CD4-positive, alpha-beta T cell treated with Interleukin-21 for 1 hour (primary cell): Measurements from ENCODE around the gene CLTC.
A peak's percentile ranks its signal among the peaks of the same experiment; 100 is the strongest.
"Not testable (repeated sequence)": the region's sequence is repeated elsewhere in the genome, so short reads cannot be mapped to it uniquely, and the experiment has no call there.

Experiments
- DNase-seq: peaks from one replicate; pipeline ENCODE4 v3.0.0-alpha.2; 2020

Gene CLTC

DNA sequence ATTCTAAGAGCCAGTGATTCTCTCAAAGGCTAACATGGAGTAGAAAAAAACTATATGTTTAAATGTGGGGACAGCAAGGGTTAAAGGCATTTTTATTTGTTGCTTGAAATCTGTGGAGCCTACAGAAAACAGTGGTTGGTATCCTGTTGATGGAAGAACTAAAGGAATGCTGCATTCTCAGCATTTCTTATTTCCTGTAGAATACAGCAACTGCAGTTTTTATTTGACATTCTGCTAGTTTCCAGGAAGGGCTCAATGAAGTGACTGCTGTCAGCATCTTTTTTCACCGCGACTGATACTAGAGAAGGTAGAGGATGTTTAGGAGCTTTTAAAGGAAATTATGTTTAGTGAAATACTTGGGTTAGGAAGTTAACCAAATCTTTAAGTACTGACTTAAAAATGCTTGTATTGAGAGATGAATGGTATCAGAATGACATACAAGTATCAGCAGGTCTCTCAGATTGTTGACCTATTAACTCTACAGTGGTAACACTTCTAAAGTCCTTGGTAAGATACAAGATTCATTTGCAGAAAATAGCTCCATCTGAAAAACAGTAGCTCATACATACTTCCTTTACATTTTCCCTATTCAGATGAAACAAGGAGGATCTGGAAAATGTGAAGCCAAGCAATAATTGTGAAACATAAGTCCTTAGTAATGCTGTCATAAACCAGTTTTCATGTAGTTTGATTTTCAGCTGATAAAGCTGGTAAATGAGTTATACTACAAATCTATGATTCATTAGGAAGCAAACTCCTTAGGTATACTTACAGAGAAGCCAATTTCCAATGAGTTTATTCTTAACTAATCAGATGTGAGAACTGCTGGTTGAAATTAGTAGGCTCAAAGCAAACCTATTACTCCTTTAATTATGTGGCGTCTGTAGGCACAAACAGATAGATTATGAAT is 15.2 kb downstream of the CLTC start:
- DNase-seq = no peak

DNA sequence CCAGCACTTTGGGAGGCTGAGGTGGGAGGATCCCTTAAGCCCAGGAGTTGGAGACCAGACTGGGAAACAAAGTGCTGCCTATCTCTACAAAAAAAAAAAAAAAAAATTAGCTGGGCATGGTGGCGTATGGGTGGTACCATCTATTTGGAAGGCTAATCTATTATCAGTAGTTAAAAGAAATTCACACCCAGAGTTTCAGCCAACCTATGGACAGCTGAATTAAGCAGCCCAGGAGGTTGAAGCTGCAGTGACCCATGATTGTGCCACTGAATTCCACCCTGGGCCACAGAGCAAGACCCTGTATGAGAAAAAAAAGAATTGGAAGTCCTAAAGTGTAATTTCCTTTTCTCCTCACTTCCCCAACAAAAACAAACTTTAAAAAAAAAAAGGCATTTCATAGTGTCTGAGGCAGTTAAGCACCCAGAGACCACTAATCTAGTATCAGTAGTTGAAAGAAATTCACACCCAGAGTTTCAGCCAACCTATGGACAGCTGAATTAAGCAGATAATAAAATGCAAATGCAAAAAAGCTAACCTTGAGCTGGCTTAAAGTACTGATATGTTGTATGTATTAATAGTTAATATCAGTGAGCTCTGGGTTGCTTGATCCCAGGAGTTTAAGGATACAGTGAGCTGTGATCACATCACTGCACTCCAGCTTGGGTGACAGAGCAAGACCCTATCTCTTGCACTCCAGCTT is 18.1 kb downstream of the CLTC start:
- no peak for DNase-seq

DNA sequence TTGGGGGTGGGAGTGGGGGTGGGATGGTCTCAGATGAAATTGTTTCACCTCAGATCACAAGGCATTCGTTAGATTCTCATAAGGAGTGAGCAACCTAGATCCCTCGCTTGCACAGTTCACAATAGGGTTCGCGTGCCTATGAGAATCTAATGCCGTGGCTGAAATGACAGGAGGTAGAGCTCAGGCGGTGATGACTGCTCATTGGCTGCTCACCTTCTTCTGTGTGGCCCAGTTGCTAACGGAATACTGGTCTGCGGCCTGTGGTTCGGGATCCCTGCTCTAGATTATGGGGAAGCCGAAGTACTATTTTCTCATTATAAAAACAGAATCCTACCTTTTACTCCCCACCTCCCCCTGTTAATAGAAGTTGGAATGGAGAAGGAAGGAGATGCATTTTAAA is 18.9 kb downstream of the CLTC start:
- no peak for DNase-seq

DNA sequence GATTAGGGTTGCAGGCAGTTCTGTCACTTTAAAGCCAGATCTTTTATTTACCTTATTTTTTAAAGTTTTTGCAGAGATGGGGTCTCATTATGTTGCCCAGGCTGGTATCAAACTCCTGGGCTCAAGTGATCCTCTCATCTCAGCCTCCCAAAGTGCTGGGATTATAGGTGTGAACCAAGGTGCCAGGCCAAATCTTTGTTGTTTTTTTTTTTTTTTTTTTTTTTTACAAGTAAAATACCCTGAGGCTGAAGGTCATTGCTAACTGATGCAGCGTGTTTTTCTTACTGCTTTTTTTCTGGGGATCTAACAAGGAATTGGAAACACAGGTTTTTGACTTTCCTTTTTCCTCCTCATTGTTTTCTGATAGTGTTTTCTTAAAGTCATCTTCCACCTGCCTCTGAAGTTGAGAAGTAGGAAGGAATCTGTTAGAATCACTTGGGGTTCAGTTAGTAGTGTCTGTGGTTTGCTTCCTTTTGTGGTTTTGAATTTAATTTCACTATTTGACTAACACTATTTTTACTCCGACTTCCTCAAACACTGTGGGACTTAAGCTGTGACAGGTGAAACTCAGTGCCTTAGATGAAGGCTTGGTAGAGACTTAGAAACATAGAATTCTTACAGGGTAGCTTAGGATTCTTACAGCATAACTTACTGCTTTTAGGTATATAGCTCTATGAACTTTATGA is 22.2 kb downstream of the CLTC start:
- DNase-seq = peak; percentile 34

DNA sequence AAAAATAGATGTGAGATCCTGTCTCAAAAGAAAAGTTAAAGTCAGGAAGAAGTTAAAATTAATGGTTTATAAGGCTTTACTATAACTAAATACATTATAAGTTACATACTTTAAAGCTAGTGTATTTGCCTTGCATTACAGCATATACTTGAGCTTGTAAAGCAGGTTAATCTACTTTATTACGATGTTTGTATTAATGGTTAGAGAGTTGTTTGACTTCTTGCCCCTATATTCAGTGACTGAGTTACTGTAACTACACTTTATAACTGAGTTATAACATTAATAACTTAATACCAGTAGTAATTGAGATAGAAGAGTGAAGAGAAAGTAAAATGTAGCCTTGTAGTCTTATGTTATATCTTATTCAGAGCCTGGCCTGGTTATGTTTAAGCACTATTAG is 22.9 kb downstream of the CLTC start:
- no peak for DNase-seq

DNA sequence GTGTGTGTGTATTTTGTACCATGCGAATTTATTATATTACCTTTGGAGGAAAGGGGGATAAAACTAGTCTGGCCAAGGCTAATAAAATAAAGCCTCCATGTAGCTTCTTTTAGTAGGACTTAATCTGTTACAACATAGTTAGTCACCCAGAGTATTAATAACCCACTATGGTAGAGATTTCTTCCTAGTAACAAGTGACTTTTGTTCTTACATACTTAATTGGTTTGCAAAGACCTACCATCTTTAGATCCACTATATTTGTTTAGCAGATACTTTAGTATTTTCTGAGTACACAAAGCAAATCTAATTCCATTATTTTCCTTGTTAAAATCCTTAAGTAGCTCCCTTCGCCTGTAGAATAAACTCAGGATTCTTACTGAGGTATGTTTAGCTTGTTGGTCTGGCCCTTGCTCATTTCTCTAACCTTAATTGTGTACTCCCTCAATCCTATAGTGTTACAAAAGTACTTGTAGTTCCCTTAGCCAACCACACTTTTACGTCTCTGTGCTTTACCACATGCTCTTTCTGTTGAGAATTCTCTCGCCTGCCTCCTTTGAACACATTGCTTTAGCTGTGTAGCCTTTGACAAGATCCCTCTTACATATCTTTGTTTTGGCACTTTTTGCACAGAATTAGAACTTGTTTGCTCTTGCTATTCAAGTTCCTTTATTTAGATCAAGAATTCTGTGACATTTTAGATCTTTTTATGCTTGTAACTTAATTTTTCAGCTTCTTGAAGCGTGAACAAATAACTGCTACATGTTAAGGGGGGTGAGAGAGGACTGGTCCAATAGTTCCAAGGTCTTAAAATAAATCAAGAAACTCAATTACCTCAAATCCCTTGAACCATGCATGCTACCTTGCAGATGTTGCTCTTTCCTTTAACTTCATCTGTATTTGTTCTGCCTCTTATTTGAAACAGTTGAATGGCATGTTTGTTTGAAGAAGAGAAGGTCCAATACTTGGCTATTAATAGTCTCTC is 23.8 kb downstream of the CLTC start:
- no peak for DNase-seq

DNA sequence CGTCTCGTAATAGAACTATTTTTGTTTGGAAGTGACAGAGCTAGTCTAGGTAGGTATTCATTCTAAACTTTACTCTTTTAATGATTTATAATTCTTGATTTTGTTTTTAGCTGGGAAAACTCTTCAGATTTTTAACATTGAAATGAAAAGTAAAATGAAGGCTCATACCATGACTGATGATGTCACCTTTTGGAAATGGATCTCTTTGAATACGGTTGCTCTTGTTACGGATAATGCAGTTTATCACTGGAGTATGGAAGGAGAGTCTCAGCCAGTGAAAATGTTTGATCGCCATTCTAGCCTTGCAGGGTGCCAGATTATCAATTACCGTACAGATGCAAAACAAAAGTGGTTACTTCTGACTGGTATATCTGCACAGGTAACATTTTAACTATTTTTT is 27.6 kb downstream of the CLTC start:
- DNase-seq = no peak

DNA sequence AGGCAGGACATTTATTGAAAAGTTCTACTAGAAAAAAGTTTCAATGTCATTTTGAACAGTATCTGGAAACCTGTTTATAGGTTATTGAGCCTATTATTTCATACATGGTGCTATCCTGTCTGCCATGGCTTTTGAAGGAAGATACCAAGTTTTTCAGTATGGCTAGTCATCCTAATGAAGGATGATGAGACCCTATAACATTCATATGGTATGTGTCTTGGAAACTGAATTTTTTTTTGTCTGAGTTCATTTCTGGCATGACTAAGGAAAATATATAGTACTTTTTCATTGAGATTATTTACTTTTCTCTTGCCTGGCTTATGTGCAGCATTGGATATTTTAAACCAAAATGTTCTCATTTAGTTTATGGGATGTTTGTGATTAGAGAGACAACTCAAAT is 30.2 kb downstream of the CLTC start:
- DNase-seq = no peak

DNA sequence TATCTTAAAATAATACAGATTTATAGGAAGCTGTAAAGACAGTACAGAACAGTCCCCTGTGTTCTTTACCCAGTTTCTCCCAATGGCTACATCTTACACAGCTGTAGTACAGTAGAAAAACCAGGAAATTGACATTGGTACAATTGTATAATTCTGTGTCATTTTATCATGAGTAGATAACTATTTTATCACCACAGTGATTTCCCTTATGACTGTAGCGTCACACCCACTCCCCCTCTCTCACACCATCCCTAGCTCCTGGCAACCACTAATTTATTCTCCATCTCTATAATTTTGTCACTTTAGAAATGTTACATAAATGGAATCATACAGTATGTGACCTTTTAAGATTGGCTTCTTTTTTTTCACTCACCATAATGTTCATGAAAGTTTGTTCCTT is 30.9 kb downstream of the CLTC start:
- DNase-seq = no peak

DNA sequence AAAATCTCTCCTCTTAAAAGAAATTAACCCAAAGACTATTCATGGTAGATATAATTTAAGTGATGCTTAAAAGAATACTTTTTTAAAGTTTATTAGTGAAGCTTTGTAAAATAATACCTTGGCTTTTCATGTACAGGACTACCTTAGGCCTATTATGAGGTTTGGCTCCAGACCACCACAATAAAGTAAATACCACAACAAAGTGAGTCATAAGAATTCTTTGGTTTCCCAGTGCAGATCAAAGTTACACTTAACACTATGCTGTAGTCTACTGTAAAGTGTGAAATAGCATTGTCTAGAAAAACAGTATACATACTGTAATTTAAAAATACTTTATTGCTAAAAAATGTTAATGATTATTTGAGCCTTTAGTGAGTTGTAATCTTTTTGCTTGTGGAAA is 31.7 kb downstream of the CLTC start:
- DNase-seq = peak; percentile 13

DNA sequence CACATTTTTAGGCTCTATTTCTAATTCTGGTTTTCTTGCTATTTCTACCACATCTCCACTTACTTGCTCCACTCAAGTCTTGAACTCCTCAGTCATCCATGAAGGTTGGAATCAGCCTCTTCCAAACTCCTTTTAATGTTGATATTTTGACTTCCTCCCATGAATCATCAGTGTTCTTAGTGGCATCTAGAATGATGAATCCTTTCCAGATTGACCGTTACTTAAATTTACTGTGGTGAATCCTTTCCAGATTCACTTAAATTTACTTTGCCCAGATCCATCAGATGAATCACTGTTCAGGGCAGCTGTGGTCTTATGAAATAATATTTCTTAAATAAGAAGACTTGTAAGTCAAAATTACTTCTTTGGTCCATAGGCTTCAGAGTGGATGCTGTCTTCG is 32.4 kb downstream of the CLTC start:
- DNase-seq = no peak

DNA sequence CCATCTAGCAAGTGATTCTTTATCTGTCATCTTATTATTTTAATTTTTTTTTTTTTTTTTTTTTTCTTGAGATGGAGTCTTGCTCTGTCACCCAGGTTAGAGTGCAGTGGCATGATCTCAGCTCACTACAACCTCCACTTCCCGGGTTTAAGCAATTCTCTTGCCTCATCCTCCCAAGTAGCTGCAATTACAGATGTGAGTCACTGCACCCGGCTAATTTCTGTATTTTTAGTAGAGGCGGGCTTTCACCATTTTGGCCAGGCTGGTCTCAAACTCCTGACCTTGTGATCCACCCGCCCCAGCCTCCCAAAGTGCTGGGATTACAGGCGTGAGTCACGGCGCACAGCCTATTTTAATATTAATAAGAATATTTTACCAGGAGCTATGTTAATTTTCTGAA is 36.9 kb downstream of the CLTC start:
- not testable (repeated sequence) for DNase-seq

DNA sequence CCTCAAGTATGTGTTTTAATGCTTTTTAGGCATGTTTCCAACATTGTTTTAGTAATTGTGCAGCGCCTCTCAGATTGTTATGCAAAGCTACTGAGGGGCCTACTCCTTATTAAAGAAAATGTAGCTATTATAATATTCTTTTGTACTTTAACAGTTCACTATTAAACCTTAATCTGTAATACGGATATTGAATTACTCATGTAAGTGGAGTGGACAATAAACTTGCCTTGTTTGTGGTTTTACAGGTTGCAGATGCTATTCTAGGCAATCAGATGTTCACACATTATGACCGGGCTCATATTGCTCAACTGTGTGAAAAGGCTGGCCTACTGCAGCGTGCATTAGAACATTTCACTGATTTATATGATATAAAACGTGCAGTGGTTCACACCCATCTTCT is 46.5 kb downstream of the CLTC start:
- no peak for DNase-seq

DNA sequence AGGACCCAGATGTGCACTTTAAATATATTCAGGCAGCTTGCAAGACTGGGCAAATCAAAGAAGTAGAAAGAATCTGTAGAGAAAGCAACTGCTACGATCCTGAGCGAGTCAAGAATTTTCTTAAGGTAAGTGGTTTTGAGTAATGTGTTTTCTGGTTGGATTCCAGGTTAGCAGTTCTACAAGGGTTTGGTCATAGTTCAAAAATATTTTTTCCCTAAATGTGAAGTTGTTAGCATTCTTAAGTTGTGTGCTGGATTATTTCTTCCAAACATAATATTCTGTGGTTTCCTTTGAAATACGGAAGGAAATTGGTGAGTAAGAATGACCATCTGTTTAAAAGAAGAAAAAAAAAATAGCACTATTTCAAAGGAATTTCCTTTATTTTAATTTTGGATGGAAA is 49.1 kb downstream of the CLTC start:
- no peak for DNase-seq

DNA sequence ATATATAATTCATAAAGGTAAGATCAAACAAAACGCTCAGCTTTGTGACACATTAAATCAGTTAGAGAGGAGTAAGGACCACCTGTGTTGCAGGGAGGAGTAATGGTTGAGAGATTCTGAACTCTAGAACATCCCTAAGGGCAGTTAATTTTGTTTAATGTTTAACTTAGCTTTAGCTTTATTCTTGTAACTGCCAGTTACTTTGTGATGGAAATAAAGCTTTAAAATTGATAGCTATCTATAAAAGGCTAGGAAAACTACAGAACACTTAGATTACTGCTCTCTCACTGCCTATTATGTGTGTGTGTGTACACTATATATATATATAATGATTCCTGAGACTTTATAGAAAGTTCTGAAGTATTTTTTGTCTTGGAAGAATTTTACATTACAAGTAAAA is 49.7 kb downstream of the CLTC start:
- DNase-seq = no peak

DNA sequence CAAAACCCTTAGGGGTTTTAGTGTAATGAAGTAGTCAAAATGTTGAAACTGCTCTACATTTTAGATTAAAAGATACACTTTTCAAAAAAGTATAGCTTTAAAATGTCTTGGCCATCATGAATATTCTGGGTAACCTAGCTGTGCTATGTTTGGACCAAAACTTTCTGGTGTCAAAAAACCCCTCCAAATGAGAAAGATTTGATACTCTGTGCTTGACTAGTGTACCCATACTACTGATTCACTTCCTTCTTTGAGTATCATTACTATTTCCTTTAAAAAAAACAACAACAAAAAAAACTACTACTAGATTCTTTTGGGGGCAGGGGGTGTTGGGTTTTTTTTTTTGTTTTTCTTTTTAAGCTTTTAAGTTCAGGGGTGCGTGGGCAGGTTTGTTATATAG is 50.2 kb downstream of the CLTC start:
- no peak for DNase-seq

DNA sequence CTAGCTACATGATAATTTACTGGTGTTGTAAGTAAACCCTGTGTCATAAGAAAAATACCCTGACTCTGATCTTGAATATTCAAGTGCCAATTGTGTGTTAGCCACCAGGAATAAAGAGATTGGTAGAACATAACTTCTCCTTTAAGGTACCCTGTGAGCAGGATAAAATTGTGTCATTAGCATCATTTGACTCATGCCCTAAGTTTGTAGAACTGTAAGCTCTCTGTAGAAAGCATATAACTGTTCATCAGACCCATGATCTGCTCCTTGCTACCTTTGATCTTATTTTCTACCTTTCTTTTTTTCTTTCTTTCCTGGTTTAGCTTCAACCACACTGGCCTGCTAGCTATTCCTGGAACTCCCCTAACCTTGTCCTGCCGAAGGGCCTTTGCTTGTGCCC is 51.7 kb downstream of the CLTC start:
- DNase-seq = no peak

DNA sequence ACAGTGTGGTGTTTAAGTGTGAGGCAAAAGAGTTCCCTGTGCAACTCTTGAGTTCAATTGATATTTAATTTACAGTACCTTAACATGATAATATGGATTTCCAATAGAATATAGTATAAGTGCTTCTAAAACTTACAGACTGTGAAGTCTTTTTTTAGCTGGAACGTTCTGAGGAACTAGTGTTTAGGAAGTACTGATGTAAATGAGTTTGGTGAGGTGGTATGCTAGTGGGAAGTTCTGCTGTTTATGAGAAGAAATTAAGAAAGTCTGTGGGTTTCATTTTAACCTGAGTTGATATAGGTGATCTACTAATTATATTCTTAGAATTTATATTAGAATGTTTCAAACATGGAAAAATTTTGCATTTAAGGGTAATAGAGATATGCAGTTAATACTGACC is 55.5 kb downstream of the CLTC start:
- DNase-seq = no peak

DNA sequence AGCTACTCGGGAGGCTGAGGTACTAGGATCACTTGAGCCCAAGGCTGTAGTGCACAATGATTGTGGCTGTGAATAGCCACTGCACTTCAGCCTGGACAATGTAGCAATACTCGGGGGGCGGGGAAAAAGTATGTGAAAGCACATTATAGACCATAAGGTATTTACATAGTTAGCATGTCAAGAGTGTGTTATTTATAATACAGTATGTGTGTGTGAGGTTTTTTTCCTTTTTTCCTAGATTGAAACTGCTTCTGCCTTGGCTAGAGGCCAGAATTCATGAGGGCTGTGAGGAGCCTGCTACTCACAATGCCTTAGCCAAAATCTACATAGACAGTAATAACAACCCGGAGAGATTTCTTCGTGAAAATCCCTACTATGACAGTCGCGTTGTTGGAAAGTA is 57.0 kb downstream of the CLTC start:
- no peak for DNase-seq

DNA sequence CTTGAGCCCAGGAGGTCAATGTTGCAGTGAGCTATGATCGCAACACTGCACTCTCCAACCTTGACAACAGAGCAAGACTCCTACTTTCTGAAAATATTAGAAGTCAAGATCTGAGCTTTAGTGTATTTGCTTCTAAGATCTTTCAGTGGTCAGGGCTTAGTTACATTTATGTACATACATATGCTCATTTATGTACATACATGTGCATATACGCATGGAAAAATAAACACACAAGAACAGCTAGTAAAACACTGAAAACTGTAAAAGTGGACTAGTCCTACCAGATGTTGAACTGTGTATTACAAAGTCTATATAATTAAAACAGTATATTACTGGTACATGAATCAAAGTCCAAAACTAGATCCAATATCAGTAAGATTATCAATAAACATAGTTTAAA is 59.2 kb downstream of the CLTC start:
- DNase-seq = no peak

DNA sequence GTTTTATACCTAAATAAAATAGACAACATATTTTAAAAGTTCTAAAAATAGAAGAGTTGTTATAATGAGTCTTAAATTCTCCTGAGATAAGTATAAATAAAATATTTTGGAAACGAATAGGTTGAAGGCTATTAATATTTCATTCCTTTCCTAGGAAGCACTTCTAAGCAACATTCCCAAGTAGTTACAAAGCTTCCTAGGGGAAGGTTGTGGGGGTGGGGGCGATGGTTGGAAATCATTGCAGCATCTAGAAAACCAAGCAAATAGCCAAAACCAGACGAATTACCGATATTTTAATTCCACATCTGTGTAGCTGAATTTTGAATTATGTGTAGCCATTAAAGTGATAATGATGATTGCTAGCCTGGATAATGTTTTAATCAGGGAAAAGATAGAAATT is 60.6 kb downstream of the CLTC start:
- no peak for DNase-seq

DNA sequence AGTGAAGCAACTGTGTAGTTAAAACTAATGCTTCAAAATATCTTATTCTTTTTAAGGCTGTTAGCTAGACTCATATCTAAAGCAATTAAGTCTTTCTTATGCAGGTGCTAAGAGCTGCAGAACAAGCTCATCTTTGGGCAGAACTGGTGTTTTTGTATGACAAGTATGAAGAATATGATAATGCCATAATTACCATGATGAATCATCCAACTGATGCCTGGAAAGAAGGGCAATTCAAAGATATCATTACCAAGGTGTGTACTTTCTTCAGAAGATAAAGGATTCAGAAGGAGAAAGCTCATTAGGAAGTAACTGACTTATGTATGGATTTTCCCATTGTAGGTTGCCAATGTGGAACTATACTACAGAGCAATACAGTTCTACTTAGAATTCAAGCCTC is 63.6 kb downstream of the CLTC start:
- DNase-seq = no peak

DNA sequence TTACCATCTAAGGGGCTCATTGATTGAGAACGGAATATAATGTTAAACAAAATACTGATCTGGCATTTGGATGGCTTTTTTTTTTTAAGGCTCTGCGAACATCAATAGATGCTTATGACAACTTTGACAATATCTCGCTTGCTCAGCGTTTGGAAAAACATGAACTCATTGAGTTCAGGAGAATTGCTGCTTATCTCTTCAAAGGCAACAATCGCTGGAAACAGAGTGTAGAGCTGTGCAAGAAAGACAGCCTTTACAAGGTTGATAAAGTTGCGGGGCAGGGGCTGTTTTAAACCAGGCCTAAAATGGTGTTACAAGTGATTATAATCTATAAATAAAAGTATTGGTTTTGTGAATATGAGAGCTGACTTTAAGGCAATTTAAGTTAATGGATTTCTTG is 65.3 kb downstream of the CLTC start:
- DNase-seq = no peak
